Pancreas (tissue), 10 donors: Measurements from ENCODE around the gene CRIP1. TPM values are rescaled to one million over a fixed set of nuclear protein-coding genes. Genes with fewer than 3 reads are reported as not detected.

Experiments used
- ATAC-seq, 4 donors: fragments of 200-7000 bp; cut with Tn5 transposase; one replicate each; pipeline versions ENCODE4 v1.8.0 to v1.9.1; 2020; ENCODE audit warnings: mild to moderate bottlenecking in 4 of 4, moderate library complexity in 4 of 4
- DNase-seq, 6 donors: peaks; one replicate each; pipeline ENCODE4 v3.0.0-alpha.2; 2020
- FAIRE-seq: peaks from 2 replicates; lab custom pipeline; 2012; peaks lifted over from hg19 to GRCh38; lab: Jason Lieb, UNC
- H3K27ac ChIP-seq, 4 donors: fragments of 200-600 bp; sonication (generic); 1 replicate in 3 of 4; 2 replicates in 1 of 4; pipeline versions ENCODE4 v1.5.0 to v1.8.0; 2020
- H3K27me3 ChIP-seq, 4 donors: fragments of 200-600 bp; one replicate each; pipeline ENCODE4 v1.8.0; 2021
- H3K36me3 ChIP-seq, 3 donors: fragments of 200-600 bp; sonication (generic) in 1 of 3; one replicate each; pipeline versions ENCODE4 v1.5.0 to v1.8.0; 2020 to 2021
- H3K4me1 ChIP-seq, 3 donors: fragments of 200-600 bp; one replicate each; pipeline ENCODE4 v1.8.0; 2021
- H3K4me3 ChIP-seq, 4 donors: fragments of 200-600 bp; sonication (generic) in 2 of 4; one replicate each; pipeline versions ENCODE4 v1.5.0 to v1.8.0; 2020 to 2021
- H3K9me3 ChIP-seq, 4 donors: fragments of 200-600 bp; one replicate each; pipeline ENCODE4 v1.8.0; 2021
- WGBS, 2 donors: extraction: QIAGEN DNeasy Blood & Tissue Kit; methylation state at CpG; one replicate each; pipeline ENCODE4 v1.1.7; 2013; 5-methylcytosine and 5-hydroxymethylcytosine counted together
- intact Hi-C, 3 donors: fragments of 100-400 bp; cut with DNase I; formaldehyde crosslinking; loops; one replicate each; pipeline versions ENCODE4 v1.11.1 to v1.14.2; 2022
- polyA plus RNA-seq, 2 donors: library from polyadenylated mRNA; stranded (reverse); fragments of 200-250 nt; gene quantifications; one replicate each; pipeline ENCODE4 v1.2.3, GENCODE V29; 2013
- total RNA-seq, 6 donors: library from RNA; stranded (reverse); fragmentation: NEBNext Ultra II Directional in 4 of 6; extraction: Animal tissue kit (Norgen Biotek cat#: 25700) in 4 of 6; gene quantifications; one replicate each; pipeline versions ENCODE4 v1.2.1 to v1.2.4, GENCODE V29; 2021 to 2023
- TF ChIP-seq, protein P1 (sequence below), 4 donors: fragments of 200-600 bp; sonication (generic) in 3 of 4; IDR thresholded peaks; one replicate each; pipeline versions ENCODE4 v1.5.0 to v1.8.0; 2021; ENCODE audit warnings: antibody characterized with exemption in 4 of 4
- donor health status: healthy with polysubstance abuse.
- donor health status: DM: no; HTN: no; CAD: no; lungs with moderate emphysema.
- donor health status: DM: no; HTN: no; CAD: no.
- donor health status: control.
- donor health status: control.
- donor health status: Bipolar disorder and iron deficiency.
- donor health status: DM: yes; HTN: yes; CAD: no.
- donor health status: DM: no; HTN: no; CAD: no.
- donor health status: DM: no; HTN: no; CAD: no.
- donor health status: DM: yes; HTN: yes; CAD: no.

The CRIP1 gene
- total and polyA plus RNA-seq, 8 donors: 2.4 to 71.0 (median 9.3) TPM

DNA sequence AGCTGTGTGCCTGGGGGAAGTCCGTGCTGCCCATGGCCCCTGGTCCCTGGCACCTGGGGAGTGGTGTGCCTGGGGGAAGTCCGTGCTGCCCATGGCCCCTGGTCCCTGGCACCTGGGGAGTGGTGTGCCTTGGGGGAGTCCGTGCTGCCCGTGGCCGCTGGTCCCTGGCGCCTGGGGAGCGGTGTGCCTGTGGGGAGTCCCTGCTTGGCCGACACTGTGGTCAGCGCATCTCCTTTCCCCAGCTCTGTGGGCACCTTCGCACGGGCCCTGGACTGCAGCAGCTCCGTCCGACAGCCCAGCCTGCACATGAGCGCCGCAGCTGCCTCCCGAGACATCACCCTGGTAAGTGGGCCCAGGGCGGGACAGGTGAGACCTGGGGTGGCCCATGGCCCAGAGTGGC is 26.6 kb upstream of the CRIP1 start:
- DNase-seq (no peak), FAIRE-seq (no peak), ATAC-seq (no peak)
- Histone ChIP-seq H3K27me3 (no peaks in the 10 kb centered on the region), H3K9me3 (no peaks in the 10 kb centered on the region), H3K4me1 (no peaks in the 10 kb centered on the region), H3K4me3 (no peak overlapping the region), H3K27ac (no peak overlapping the region), H3K36me3 (peaks cover 0 to 39% (median 17%) of the 10 kb centered on the region in 3 donors)
- TF ChIP-seq, protein P1, sequence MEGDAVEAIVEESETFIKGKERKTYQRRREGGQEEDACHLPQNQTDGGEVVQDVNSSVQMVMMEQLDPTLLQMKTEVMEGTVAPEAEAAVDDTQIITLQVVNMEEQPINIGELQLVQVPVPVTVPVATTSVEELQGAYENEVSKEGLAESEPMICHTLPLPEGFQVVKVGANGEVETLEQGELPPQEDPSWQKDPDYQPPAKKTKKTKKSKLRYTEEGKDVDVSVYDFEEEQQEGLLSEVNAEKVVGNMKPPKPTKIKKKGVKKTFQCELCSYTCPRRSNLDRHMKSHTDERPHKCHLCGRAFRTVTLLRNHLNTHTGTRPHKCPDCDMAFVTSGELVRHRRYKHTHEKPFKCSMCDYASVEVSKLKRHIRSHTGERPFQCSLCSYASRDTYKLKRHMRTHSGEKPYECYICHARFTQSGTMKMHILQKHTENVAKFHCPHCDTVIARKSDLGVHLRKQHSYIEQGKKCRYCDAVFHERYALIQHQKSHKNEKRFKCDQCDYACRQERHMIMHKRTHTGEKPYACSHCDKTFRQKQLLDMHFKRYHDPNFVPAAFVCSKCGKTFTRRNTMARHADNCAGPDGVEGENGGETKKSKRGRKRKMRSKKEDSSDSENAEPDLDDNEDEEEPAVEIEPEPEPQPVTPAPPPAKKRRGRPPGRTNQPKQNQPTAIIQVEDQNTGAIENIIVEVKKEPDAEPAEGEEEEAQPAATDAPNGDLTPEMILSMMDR (IDR thresholded peaks at IDR 0.05): no peak
- intact Hi-C loops: no loop called here
- WGBS, 2 donors: 97 to 98% methylated on average over 14 to 17 of the region's 17 CpGs

DNA sequence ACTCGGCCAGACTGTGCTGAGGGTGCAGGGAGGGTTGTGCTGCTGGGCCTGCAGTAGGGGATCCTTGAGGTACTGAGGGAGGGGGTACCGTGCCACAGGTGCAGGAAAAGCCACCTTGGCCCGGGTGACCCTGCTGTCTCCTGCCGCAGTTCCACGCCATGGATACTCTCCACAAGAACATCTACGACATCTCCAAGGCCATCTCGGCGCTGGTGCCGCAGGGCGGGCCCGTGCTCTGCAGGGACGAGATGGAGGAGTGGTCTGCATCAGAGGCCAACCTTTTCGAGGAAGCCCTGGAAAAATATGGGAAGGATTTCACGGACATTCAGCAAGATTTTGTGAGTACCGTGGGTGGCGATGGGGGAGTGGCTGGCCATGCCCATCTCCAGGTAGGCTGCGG is 26.1 kb upstream of the CRIP1 start:
- Histone ChIP-seq H3K4me3 (no peak overlapping the region), H3K4me1 (no peaks in the 10 kb centered on the region), H3K27ac (no peak overlapping the region), H3K27me3 (no peaks in the 10 kb centered on the region), H3K9me3 (no peaks in the 10 kb centered on the region), H3K36me3 (peaks cover 0 to 35% (median 18%) of the 10 kb centered on the region in 3 donors)
- DNase-seq: no peak
- TF ChIP-seq, protein P1 (IDR thresholded peaks at IDR 0.05): no peak
- whole genome bisulfite sequencing, 2 donors: 93 to 94% methylated on average over 17 of the region's 17 CpGs
- ATAC-seq: no peak
- no peak for FAIRE-seq
- intact Hi-C loops: no loop called here

DNA sequence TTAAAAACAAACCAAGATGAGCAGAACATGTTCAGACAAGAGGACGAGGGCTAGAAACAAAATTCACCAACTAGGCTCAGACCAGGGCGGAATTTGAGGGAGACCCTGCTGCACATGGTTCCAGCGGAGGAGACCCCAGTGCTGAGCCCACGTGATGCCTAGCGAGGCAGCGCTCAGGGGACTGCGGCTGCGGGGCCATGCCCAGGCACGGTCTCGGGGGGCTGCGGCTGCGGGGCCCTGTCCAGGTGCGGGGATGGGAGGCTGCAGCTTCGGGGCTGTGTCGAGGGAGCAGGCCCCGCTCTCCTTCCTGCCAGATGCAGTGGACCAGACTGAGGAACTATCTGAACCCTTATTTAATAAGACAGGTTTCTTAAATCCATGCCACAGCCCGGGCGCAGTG is 24.8 kb upstream of the CRIP1 start:
- WGBS, 2 donors: 97% methylated on average over 18 of the region's 18 CpGs
- FAIRE-seq: no peak
- Histone ChIP-seq H3K27ac (no peak overlapping the region), H3K36me3 (peaks cover 0 to 29% (median 18%) of the 10 kb centered on the region in 3 donors), H3K4me3 (no peak overlapping the region), H3K9me3 (no peaks in the 10 kb centered on the region), H3K4me1 (no peaks in the 10 kb centered on the region), H3K27me3 (no peaks in the 10 kb centered on the region)
- intact Hi-C loops: no loop called here
- no peak for ATAC-seq
- TF ChIP-seq, protein P1 (IDR thresholded peaks at IDR 0.05): no peak
- no peak for DNase-seq

DNA sequence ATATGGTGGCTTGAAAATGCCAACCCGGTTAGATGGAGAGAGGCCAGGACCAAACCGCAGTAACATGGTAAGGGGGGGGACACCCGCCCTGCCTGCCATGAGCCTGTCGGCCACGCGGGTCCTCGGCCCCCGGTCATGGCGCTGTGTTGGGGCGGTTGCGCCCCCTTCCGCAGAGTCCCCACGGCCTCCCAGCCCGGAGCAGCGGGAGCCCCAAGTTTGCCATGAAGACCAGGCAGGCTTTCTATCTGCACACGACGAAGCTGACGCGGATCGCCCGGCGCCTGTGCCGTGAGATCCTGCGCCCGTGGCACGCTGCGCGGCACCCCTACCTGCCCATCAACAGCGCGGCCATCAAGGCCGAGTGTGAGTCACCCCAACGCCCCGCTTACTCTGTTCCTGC is 22.2 kb upstream of the CRIP1 start:
- intact Hi-C loops: no loop called here
- no peak for DNase-seq
- no peaks in the 10 kb centered on the region for H3K4me1 ChIP-seq
- no peak for ATAC-seq
- no peaks in the 10 kb centered on the region for H3K9me3 ChIP-seq
- no peaks in the 10 kb centered on the region for H3K27me3 ChIP-seq
- TF ChIP-seq, protein P1 (IDR thresholded peaks at IDR 0.05): no peak
- H3K36me3 ChIP-seq: peaks cover 0 to 33% (median 11%) of the 10 kb centered on the region in 3 donors
- FAIRE-seq: no peak
- H3K4me3 ChIP-seq: no peak overlapping the region
- 93 to 94% methylated on average over 31 to 33 of the region's 33 CpGs for WGBS, 2 donors
- no peak overlapping the region for H3K27ac ChIP-seq

DNA sequence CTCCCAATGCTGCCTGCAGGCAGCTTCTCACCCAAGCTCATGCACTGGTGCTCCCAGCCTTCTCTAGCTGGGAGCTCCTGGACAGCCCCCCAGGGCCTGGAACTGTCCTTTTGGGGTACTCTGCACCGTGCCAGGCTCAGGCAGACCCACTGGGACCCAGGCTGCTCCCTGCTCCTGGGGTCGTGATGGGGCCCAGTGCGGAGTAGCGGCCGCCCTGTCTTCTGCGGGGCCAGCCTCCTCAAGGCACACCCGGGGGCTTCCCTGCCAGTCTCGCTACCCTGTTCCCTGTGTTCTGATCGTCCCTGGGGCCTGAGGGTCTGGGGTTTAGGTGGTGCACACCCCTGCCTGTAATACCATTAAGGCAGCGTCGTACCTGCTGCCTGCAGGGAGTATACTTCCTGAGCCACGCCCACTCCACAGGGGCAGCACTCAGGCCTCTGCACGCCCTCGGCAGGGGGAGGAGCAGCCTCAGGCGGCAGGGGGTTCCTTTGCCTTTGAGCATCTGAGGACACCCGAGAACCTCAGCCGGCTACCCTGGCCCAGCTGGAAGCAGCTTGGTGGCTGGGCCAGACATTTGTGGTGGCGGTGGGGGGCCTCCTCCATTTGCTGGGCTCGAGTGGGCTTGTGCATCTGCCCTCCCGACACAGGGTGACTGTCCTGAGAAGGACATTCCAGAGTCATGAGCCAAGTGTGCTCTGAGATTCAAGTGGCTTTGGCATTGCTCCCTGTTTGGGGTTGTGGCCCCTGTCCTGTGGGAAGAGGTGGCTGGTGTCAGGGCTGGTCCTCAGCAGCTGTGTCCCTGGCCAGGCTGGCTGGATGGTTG is 21.3 kb upstream of the CRIP1 start:
- Histone ChIP-seq H3K4me3 (no peak overlapping the region), H3K36me3 (peaks cover 0 to 33% (median 11%) of the 10 kb centered on the region in 3 donors), H3K9me3 (no peaks in the 10 kb centered on the region), H3K27me3 (no peaks in the 10 kb centered on the region), H3K27ac (no peak overlapping the region), H3K4me1 (no peaks in the 10 kb centered on the region)
- ATAC-seq (no peak), DNase-seq (no peak), FAIRE-seq (no peak)
- 90 to 92% methylated on average over 20 of the region's 20 CpGs for WGBS, 2 donors
- intact Hi-C loops: no loop called here
- TF ChIP-seq, protein P1 (IDR thresholded peaks at IDR 0.05): no peak
